Upper lobe of right lung (tissue), 1 donor: ENCODE results near the gene TRIM7. TPM values are rescaled to one million over a fixed set of nuclear protein-coding genes. Genes with fewer than 3 reads are reported as not detected.

Experiments used
- ATAC-seq: fragments of 200-7000 bp; cut with Tn5 transposase; one replicate; pipeline ENCODE4 v1.9.1; 2020; ENCODE audit warnings: mild to moderate bottlenecking, moderate library complexity
- DNase-seq: peaks from one replicate; pipeline ENCODE4 v3.0.0-alpha.2; 2020
- H3K27ac ChIP-seq: fragments of 200-600 bp; one replicate; pipeline ENCODE4 v1.8.0; 2022
- H3K27me3 ChIP-seq: fragments of 200-600 bp; one replicate; pipeline ENCODE4 v1.8.0; 2022; ENCODE audit warnings: mild to moderate bottlenecking
- H3K36me3 ChIP-seq: fragments of 200-600 bp; one replicate; pipeline ENCODE4 v1.8.0; 2022
- H3K4me1 ChIP-seq: fragments of 200-600 bp; one replicate; pipeline ENCODE4 v1.8.0; 2022
- H3K4me3 ChIP-seq: fragments of 200-600 bp; one replicate; pipeline ENCODE4 v1.8.0; 2022; ENCODE audit warnings: mild to moderate bottlenecking
- H3K9me3 ChIP-seq: fragments of 200-600 bp; one replicate; pipeline ENCODE4 v1.8.0; 2022
- intact Hi-C: fragments of 100-400 bp; cut with DNase I; formaldehyde crosslinking; loops from one replicate; pipeline ENCODE4 v1.11.0; 2022
- total RNA-seq: library from RNA; stranded (reverse); fragmentation: NEBNext Ultra II Directional; extraction: Animal tissue kit (Norgen Biotek cat#: 25700); gene quantifications from one replicate; pipeline ENCODE4 v1.2.1, GENCODE V29; 2021
- TF ChIP-seq, protein P1 (sequence below): fragments of 200-600 bp; IDR thresholded peaks from one replicate; pipeline ENCODE4 v1.8.0; 2022; ENCODE audit warnings: antibody characterized with exemption
- donor health status: DM: no; HTN: yes; CAD: no; lungs with severe emphysema.

Gene TRIM7
- total RNA-seq, 1 donor from 2014 or later, result 4.9 TPM

GRCh38 chr5:181205761-181206649 lies 1.0 kb upstream of the TRIM7 start:
- Histone ChIP-seq H3K36me3 (no peaks in the 10 kb centered on the region), H3K9me3 (no peaks in the 10 kb centered on the region), H3K4me3 (peak overlapping the region; percentile 66), H3K4me1 (peaks cover 24% of the 10 kb centered on the region), H3K27ac (no peak overlapping the region), H3K27me3 (no peaks in the 10 kb centered on the region)
- TF ChIP-seq, protein P1, sequence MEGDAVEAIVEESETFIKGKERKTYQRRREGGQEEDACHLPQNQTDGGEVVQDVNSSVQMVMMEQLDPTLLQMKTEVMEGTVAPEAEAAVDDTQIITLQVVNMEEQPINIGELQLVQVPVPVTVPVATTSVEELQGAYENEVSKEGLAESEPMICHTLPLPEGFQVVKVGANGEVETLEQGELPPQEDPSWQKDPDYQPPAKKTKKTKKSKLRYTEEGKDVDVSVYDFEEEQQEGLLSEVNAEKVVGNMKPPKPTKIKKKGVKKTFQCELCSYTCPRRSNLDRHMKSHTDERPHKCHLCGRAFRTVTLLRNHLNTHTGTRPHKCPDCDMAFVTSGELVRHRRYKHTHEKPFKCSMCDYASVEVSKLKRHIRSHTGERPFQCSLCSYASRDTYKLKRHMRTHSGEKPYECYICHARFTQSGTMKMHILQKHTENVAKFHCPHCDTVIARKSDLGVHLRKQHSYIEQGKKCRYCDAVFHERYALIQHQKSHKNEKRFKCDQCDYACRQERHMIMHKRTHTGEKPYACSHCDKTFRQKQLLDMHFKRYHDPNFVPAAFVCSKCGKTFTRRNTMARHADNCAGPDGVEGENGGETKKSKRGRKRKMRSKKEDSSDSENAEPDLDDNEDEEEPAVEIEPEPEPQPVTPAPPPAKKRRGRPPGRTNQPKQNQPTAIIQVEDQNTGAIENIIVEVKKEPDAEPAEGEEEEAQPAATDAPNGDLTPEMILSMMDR, result no peak
- ATAC-seq (no peak), DNase-seq (no peak)
- intact Hi-C loops, result no loop called here

DNA sequence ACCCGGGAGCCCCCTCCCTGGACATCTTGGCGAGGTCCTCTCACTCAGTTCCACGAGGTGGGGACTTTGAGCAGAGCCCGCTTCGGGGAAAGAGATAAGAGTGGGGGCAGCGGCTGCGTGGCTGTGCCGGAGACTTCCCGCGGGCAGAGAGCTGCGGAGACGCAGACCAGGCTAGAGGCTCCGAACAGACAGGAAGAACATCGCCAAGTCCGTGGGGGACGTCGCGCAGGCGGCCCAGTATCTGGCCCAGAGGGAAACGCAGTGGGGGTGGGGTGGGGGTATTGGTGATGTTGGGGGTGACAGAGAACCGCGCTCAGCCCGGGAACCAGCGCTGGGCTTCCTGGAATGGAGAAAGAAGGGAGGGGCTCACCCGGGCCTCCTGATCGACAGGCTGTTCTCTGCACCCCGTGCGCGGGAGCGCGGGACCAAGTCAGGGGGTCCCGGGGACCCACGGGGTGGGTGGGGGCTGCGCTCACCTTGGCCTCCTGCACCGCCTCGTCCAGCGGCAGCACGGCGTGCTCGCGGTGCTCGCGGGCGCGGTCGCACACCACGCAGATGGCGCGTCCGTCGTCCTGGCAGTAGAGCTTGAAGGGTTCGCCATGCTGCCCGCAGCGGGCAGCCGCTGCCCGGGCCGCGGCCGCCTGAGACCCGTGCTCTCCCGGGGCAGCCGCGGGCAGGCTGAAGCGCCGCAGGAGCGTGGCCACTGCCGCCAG lies 727 bp downstream of the TRIM7 start:
- peak overlapping the region; percentile 65 for H3K27ac ChIP-seq
- intact Hi-C loops, result no loop called here
- TF ChIP-seq, protein P1, result no peak
- H3K27me3 ChIP-seq, result no peaks in the 10 kb centered on the region
- no peaks in the 10 kb centered on the region for H3K36me3 ChIP-seq
- H3K9me3 ChIP-seq, result no peaks in the 10 kb centered on the region
- H3K4me1 ChIP-seq, result peaks cover 24% of the 10 kb centered on the region
- ATAC-seq (peak; percentile 18), DNase-seq (no peak)
- H3K4me3 ChIP-seq, result peak overlapping the region; percentile 66

GRCh38 chr5:181203777-181204112 lies 1.3 kb downstream of the TRIM7 start:
- H3K9me3 ChIP-seq, result no peaks in the 10 kb centered on the region
- ATAC-seq (no peak), DNase-seq (no peak)
- H3K4me3 ChIP-seq, result peak overlapping the region; percentile 66
- H3K4me1 ChIP-seq, result peaks cover 24% of the 10 kb centered on the region
- TF ChIP-seq, protein P1, result no peak
- intact Hi-C loops, result no loop called here
- H3K27ac ChIP-seq, result peak overlapping the region; percentile 14
- no peaks in the 10 kb centered on the region for H3K27me3 ChIP-seq
- no peaks in the 10 kb centered on the region for H3K36me3 ChIP-seq

- Histone ChIP-seq H3K9me3 (no peaks in the 10 kb centered on the region), H3K27me3 (no peaks in the 10 kb centered on the region), H3K36me3 (no peaks in the 10 kb centered on the region), H3K4me3 (no peak overlapping the region), H3K4me1 (peaks cover 24% of the 10 kb centered on the region), H3K27ac (peak overlapping the region; percentile 14)
- no peak for DNase-seq
- intact Hi-C loops, result no loop called here
- TF ChIP-seq, protein P1, result no peak
- ATAC-seq, result no peak
Observed at GRCh38 chr5:181203093-181203711, 1.8 kb downstream of the TRIM7 start.

DNA sequence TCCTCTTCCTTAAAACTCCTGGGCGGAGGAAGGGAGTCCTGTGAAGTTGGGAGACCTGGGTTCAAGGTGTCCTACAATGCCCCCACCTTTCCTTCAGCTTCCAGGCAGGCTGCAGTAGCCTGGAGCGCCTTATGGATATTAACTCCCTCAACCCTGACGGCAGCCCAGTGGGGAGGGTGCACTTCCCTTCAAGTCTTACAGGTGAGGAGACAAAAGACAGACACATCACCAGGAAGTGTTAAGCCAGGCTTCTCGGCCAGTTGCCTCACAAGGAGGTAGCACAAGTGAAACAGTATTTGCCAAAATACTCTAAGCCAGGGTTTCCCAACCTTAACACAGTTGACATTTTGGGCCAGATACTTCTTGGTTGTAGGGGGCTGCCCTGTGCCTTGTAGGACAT lies 4.2 kb downstream of the TRIM7 start:
- Histone ChIP-seq H3K27me3 (no peaks in the 10 kb centered on the region), H3K9me3 (no peaks in the 10 kb centered on the region), H3K4me3 (no peak overlapping the region), H3K36me3 (no peaks in the 10 kb centered on the region), H3K27ac (no peak overlapping the region), H3K4me1 (peaks cover 16% of the 10 kb centered on the region)
- ATAC-seq (no peak), DNase-seq (no peak)
- intact Hi-C loops, result no loop called here
- TF ChIP-seq, protein P1, result no peak
